Measurements from ENCODE around the gene SNAP25. TPM values are rescaled to one million over a fixed set of nuclear protein-coding genes. Genes with fewer than 3 reads are reported as not detected.

The SNAP25 gene
- polyA plus RNA-seq (2013, experiment 1 of 4), result 1.9 TPM
- polyA plus RNA-seq (2013, experiment 2 of 4), result 1.1 TPM
- 1.7 TPM for polyA plus RNA-seq (2013, experiment 3 of 4)
- polyA plus RNA-seq (2013, experiment 4 of 4), result 1.7 TPM

DNA sequence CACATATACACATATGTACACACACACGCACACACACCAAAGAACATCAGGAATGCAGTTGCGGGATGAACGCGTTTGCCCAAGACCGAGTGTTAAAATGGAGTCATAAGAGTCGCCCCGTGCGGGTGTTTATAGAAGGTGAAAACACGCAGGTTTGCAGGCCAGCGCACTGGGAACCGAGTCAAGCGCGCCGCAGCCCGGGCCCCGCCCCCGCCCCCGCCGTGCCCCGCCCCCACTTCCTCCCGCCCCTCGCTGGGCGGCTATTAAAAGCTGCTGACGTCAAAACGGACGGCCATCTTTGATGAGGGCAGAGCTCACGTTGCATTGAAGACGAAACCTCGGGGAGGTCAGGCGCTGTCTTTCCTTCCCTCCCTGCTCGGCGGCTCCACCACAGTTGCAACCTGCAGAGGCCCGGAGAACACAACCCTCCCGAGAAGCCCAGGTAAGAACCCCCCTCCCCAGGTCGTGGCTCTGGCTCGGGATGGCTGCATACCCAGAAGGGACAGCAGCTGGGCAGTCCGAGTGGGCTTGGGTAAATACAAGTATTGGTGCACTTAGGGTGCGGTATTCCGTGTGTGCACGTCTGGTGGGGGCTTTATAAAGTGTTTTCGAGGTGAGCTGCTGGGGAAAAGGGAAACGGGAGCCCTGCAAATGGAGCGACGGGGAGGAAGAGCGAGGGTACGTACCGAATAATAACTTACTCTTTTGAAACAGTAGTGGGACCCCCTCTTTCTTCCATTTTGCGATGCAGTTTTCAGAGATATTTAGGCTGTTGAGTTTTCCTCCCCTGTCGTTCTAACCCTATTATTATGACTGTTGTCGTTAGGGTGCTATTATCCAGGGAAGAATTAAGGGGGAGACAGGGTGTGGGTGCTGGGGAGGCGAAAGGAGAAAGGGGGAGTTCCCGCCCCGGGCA is at the start of gene SNAP25:
Gene SNAP25 (plus strand): TSS at position 295 of the 916 bp plus-strand sequence. CDS start 56,662 bp downstream, outside the sequence.
- Histone ChIP-seq H3K36me3 (ENCODE audit: control insufficient read depth, insufficient read depth, low read length) (no peaks in the 10 kb centered on the region), H3K9me3 (ENCODE audit: control insufficient read depth, low read length) (no peaks in the 10 kb centered on the region), H3K4me3 (ENCODE audit: insufficient read depth, low read depth, low read length) (peak within 1 kb of the TSS; percentile 38), H3K4me1 (ENCODE audit: control insufficient read depth, insufficient read depth, low read length) (peaks cover 5% of the 10 kb centered on the region), H3K27me3 (ENCODE audit: control insufficient read depth, insufficient read depth, low read length, poor library complexity, severe bottlenecking) (peaks cover 49% of the 10 kb centered on the region), H3K27ac (ENCODE audit: insufficient read depth, low read depth, low read length, poor library complexity, severe bottlenecking) (no peak within 1 kb of the TSS)
- WGBS, 2 experiments, result 1% methylated on average over 52 to 53 of the region's 53 CpGs

DNA sequence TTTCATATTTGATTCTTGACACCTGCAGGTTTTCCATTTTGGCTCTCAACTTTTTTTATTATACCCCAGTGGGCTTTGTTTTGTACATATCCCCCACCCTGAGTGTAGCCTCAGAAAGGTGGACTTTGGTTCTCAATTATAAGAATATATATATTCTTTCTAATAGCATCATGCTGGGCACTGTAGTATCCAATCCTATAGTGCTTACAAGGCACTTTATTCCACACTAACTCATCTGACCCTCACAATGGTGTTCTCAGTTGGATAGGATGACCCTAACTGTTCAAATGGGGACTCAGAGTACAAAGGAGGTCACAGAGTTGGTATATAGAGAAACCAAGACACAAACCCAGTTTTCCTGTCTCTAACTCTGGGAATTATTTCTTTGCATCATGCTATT is 48.9 kb upstream of the SNAP25 start:
- Histone ChIP-seq H3K27me3 (ENCODE audit: control insufficient read depth, insufficient read depth, low read length, poor library complexity, severe bottlenecking) (peaks cover 19% of the 10 kb centered on the region), H3K36me3 (ENCODE audit: control insufficient read depth, insufficient read depth, low read length) (no peaks in the 10 kb centered on the region), H3K9me3 (ENCODE audit: control insufficient read depth, low read length) (no peaks in the 10 kb centered on the region), H3K27ac (ENCODE audit: insufficient read depth, low read depth, low read length, poor library complexity, severe bottlenecking) (no peak overlapping the region), H3K4me1 (ENCODE audit: control insufficient read depth, insufficient read depth, low read length) (no peaks in the 10 kb centered on the region), H3K4me3 (ENCODE audit: insufficient read depth, low read depth, low read length) (no peak overlapping the region)

DNA sequence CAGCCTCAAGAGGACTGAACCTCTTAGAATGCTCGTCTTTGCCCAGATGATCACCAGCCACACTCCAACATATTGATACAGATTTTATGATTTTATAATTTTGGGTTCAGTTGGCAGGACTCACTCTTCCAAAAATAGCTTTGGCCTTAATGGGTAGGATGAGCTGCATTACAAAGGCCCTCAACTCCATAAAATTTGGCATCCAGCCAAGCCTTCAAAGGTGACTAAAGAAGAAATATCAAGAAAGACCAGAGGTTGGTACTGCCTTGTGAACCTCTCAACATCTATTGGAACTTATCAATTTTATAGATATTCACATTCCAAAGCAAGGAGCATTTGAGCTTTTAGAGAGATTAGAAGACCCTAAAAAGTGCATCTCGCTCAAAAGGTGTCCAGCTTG is 48.4 kb upstream of the SNAP25 start:
- Histone ChIP-seq H3K4me1 (ENCODE audit: control insufficient read depth, insufficient read depth, low read length) (no peaks in the 10 kb centered on the region), H3K36me3 (ENCODE audit: control insufficient read depth, insufficient read depth, low read length) (no peaks in the 10 kb centered on the region), H3K27ac (ENCODE audit: insufficient read depth, low read depth, low read length, poor library complexity, severe bottlenecking) (no peak overlapping the region), H3K4me3 (ENCODE audit: insufficient read depth, low read depth, low read length) (no peak overlapping the region), H3K9me3 (ENCODE audit: control insufficient read depth, low read length) (no peaks in the 10 kb centered on the region), H3K27me3 (ENCODE audit: control insufficient read depth, insufficient read depth, low read length, poor library complexity, severe bottlenecking) (peaks cover 19% of the 10 kb centered on the region)
- 90 to 100% methylated on average over 1 to 2 of the region's 2 CpGs for WGBS, 2 experiments

DNA sequence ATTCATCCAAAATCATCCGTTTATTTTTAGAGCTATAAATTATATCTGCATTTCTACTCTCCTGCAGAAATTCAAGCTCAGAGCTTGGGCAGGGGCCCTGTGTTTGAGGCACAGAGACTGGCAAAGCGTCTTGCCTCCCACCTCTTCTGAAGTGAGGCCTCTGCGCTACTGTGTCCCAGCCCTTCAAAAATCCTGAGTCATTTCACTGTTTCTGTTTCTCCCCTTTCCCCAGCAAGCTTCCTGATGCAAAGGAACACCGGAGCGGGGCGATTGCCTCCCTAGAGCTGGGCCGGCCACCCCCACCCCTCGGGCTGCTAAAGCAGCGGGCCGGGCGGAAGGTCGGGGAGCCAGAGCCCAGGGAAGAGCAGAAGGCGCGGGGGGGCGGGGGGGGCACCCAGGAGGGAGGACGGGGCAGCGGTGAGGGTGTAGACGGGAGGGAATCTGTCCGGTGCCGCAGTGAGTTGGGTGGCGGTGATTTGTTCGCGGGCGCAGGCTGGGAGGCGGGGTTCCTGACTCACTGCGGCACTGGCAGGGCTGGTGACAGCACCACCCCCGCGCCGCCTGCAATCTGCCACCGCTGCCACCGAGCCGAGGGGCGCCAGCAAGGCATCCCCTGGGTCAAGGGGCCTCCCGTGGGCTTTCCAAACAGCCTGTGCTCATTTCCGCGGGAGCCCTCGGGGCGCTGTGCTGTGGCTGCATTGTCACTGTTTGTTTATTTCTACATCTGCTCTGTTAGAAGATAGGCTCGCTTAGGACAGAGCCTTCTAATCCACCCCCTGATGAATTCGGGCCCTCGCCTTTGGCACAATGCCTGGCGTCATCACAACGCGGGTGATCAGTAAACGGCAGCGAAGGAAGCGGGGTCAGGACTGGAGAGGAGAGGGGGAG is 46.5 kb upstream of the SNAP25 start:
- H3K4me3 ChIP-seq (ENCODE audit: insufficient read depth, low read depth, low read length), result peak overlapping the region; percentile 28
- 5 to 6% methylated on average over 47 of the region's 47 CpGs for WGBS, 2 experiments
- peaks cover 19% of the 10 kb centered on the region for H3K27me3 ChIP-seq (ENCODE audit: control insufficient read depth, insufficient read depth, low read length, poor library complexity, severe bottlenecking)
- no peaks in the 10 kb centered on the region for H3K4me1 ChIP-seq (ENCODE audit: control insufficient read depth, insufficient read depth, low read length)
- no peaks in the 10 kb centered on the region for H3K36me3 ChIP-seq (ENCODE audit: control insufficient read depth, insufficient read depth, low read length)
- no peaks in the 10 kb centered on the region for H3K9me3 ChIP-seq (ENCODE audit: control insufficient read depth, low read length)
- no peak overlapping the region for H3K27ac ChIP-seq (ENCODE audit: insufficient read depth, low read depth, low read length, poor library complexity, severe bottlenecking)

DNA sequence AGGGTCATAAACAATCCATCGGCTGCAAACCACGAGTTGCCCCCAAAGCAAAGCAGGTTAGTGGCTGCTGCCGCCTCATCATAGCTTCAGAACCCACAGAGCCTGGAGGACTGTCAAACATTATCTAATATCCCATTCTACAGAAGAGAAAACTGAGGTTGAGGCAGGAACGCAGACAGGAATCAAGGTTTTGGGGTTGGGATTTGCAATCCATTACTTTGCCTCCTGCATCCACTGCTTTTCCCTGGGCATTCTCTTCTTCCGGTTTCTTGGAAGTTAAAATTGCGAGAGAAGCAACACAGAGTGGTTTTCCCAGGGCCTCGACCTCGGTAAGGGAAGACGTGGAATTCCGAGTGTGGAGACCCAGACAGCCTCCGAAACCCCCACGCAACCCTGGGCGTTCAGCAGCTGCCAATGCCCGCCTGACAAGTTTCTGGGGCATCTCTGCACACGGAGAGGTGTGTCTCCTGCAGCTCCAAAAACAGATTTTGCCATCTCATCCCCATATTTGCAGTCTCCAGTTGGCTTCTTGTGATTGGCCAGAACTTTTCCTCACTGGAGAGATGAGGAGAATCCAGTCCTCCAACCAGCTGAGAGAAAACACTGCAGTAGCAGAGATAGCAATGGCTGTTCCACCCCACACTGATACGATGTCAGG is 45.5 kb upstream of the SNAP25 start:
- Histone ChIP-seq H3K4me3 (ENCODE audit: insufficient read depth, low read depth, low read length) (no peak overlapping the region), H3K9me3 (ENCODE audit: control insufficient read depth, low read length) (no peaks in the 10 kb centered on the region), H3K4me1 (ENCODE audit: control insufficient read depth, insufficient read depth, low read length) (no peaks in the 10 kb centered on the region), H3K36me3 (ENCODE audit: control insufficient read depth, insufficient read depth, low read length) (no peaks in the 10 kb centered on the region), H3K27me3 (ENCODE audit: control insufficient read depth, insufficient read depth, low read length, poor library complexity, severe bottlenecking) (peaks cover 19% of the 10 kb centered on the region), H3K27ac (ENCODE audit: insufficient read depth, low read depth, low read length, poor library complexity, severe bottlenecking) (no peak overlapping the region)
- 92% methylated on average over 16 of the region's 16 CpGs for WGBS, 2 experiments

DNA sequence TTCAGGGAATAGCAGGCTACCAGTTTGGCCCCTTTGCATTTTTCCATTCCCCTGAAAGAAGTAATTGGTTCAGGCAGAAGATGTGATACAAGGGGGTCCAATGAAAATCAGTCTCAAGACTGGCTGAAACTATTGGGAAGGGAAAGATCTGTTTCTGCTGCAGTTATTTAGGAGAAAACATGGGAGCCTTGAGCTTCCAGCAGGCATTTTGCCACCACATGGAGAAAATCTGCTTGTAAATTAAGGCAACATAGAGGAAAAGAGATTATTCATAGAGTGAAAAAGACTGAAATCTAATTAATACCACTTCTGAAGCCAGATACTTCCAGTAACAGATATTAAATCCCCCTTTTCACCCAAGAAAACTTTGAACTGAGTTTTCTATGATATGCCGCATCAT is 44.2 kb upstream of the SNAP25 start:
- 89 to 100% methylated on average over 1 of the region's 1 CpG for WGBS, 2 experiments
- H3K9me3 ChIP-seq (ENCODE audit: control insufficient read depth, low read length), result no peaks in the 10 kb centered on the region
- H3K36me3 ChIP-seq (ENCODE audit: control insufficient read depth, insufficient read depth, low read length), result no peaks in the 10 kb centered on the region
- H3K27me3 ChIP-seq (ENCODE audit: control insufficient read depth, insufficient read depth, low read length, poor library complexity, severe bottlenecking), result peaks cover 19% of the 10 kb centered on the region
- H3K27ac ChIP-seq (ENCODE audit: insufficient read depth, low read depth, low read length, poor library complexity, severe bottlenecking), result no peak overlapping the region
- H3K4me3 ChIP-seq (ENCODE audit: insufficient read depth, low read depth, low read length), result no peak overlapping the region
- no peaks in the 10 kb centered on the region for H3K4me1 ChIP-seq (ENCODE audit: control insufficient read depth, insufficient read depth, low read length)

DNA sequence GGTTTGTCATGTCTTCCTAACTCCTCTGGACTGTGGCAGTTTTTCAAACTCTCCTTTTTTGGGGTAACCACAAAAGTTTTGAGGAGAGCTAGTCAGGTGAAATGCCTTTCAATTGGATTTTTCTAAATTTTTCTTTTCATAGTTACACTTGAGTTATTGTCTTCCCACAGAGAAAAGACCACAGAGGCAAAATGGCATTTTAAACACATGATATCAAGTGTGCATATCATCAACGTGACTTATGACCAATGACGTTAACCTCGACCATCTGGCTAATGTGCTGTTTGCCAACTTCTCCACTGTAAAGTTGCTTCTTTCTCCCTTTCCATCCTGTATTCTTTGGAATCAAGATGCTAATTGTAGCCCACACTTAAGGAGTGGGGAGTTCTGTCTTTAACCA is 41.3 kb upstream of the SNAP25 start:
- Histone ChIP-seq H3K4me3 (ENCODE audit: insufficient read depth, low read depth, low read length) (no peak overlapping the region), H3K4me1 (ENCODE audit: control insufficient read depth, insufficient read depth, low read length) (no peaks in the 10 kb centered on the region), H3K27me3 (ENCODE audit: control insufficient read depth, insufficient read depth, low read length, poor library complexity, severe bottlenecking) (peaks cover 13% of the 10 kb centered on the region), H3K27ac (ENCODE audit: insufficient read depth, low read depth, low read length, poor library complexity, severe bottlenecking) (no peak overlapping the region), H3K9me3 (ENCODE audit: control insufficient read depth, low read length) (no peaks in the 10 kb centered on the region), H3K36me3 (ENCODE audit: control insufficient read depth, insufficient read depth, low read length) (no peaks in the 10 kb centered on the region)
- 95% methylated on average over 3 of the region's 3 CpGs for WGBS, 2 experiments

DNA sequence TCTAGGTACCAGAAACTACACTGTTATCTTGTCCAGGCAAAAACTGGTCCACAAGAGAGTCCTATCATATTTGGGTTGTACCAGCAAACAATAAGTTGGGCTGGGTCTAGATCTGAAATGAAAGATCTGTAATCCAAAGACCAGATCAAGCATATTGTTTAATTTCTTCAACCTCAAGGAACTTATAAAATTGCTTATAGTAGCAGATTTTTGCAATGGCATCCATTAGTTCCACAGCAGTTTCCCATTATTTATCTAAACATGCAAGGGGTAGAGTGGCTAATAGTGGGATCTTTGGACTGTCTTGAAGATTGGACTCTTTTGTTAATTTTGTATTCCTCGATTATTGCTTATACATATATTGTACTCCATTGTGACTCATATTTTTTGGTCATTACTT is 40.5 kb upstream of the SNAP25 start:
- H3K27me3 ChIP-seq (ENCODE audit: control insufficient read depth, insufficient read depth, low read length, poor library complexity, severe bottlenecking), result peaks cover 8% of the 10 kb centered on the region
- no peaks in the 10 kb centered on the region for H3K36me3 ChIP-seq (ENCODE audit: control insufficient read depth, insufficient read depth, low read length)
- no peaks in the 10 kb centered on the region for H3K9me3 ChIP-seq (ENCODE audit: control insufficient read depth, low read length)
- no CpG with 5 or more reads among the region's 1 CpG for WGBS, 2 experiments
- no peaks in the 10 kb centered on the region for H3K4me1 ChIP-seq (ENCODE audit: control insufficient read depth, insufficient read depth, low read length)
- no peak overlapping the region for H3K4me3 ChIP-seq (ENCODE audit: insufficient read depth, low read depth, low read length)
- no peak overlapping the region for H3K27ac ChIP-seq (ENCODE audit: insufficient read depth, low read depth, low read length, poor library complexity, severe bottlenecking)

DNA sequence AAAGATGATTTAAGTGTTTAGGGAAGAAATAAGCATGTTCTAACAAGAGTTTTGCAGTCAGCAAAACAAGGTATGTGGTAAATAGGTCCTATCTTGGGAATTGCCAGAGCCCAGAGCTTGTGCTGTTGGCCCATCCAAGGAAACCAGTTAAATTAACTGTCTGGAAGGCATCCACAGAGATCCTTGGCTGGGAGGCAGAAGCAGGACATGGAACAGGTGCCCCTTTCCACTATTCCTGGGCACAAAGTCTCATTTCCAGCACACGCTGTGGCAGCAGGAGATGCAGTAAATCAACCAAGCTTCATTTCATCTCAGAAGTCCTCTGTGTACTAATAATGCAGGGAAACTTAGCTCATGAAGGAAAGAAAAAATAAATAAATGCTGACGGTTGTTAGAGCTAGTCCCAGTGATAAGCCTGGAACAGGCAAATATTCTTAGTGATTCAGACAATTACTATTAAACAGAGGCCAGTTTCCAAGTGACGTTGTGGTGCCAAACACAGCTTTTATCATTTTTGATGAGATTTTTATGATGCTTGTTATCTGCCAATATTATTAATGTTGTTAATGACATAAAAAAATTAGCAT is 39.8 kb upstream of the SNAP25 start:
- 86 to 94% methylated on average over 2 to 3 of the region's 3 CpGs for WGBS, 2 experiments
- Histone ChIP-seq H3K27ac (ENCODE audit: insufficient read depth, low read depth, low read length, poor library complexity, severe bottlenecking) (no peak overlapping the region), H3K36me3 (ENCODE audit: control insufficient read depth, insufficient read depth, low read length) (no peaks in the 10 kb centered on the region), H3K9me3 (ENCODE audit: control insufficient read depth, low read length) (no peaks in the 10 kb centered on the region), H3K27me3 (ENCODE audit: control insufficient read depth, insufficient read depth, low read length, poor library complexity, severe bottlenecking) (peaks cover 1% of the 10 kb centered on the region), H3K4me3 (ENCODE audit: insufficient read depth, low read depth, low read length) (no peak overlapping the region), H3K4me1 (ENCODE audit: control insufficient read depth, insufficient read depth, low read length) (no peaks in the 10 kb centered on the region)
